Hematopoietic multipotent progenitor cell treated with erythropoietin and hydrocortisone succinate and interleukin-3 and kit ligand, for 15 days (in vitro differentiated cells): ENCODE measurements around the gene GSG1L2.
"Not testable (repeated sequence)": the region's sequence is repeated elsewhere in the genome, so short reads cannot be mapped to it uniquely, and the experiment has no call there.

Source experiments
- DNase-seq: peaks from one replicate; pipeline ENCODE4 v3.0.0-alpha.2; 2015; ENCODE audit warnings: low spot score

Gene GSG1L2

DNA sequence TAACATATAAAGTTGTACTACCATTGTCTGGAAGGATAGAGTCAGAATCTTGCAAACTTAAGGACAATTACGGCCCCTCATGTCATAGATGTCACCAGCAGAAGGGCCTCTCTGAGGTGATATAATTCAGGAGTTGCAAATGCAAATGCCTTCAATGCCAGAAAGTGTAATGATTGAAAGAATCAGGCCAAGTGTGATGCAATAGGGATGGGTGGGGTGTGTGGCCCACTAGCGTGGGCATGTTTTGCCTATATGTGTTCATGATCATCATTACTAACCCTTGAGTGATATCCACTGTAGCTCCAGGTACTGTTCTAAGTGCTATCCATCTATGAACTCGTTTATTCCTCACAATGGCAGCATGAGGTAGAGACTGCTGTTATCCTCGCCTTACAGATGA lies 31.6 kb downstream of the GSG1L2 start:
- DNase-seq: no peak

DNA sequence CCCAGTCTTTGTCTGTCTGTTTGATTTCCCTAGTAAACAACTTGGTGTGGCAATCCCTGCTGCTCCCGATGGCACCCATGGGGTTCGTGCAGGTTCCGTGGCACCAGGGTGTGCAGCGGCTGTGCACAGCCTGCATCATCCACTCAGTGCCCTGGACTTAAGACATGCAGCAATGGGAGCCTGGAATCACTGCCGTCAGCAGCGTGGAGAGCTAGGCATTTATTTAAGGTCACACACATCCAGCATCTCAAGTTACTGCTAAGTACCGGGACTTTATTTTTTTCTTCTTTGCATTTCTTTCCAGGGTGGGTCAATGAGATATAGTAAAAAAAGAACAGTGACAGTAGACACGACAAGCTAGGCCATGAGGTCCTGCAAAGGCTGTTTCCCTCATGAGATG lies 33.3 kb downstream of the GSG1L2 start:
- DNase-seq: no peak

DNA sequence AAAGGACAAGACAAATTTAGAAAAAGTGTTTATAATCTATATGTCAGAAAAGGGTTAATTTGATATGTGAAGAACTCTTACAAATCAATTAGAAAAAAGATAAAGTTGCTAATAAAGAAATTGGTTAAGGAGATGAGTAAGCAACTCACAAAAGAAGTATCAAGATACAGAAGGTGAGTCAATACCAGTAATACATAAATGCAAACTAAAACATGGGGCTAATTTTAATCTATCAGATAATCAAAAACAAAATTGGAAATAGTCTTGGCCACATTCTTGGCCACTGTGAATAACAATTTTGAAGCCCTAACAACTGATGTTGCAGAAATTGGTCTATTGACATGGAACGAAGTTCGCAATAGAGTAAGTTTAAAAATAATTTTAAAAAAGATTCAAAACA lies 37.3 kb downstream of the GSG1L2 start:
- DNase-seq: no peak

DNA sequence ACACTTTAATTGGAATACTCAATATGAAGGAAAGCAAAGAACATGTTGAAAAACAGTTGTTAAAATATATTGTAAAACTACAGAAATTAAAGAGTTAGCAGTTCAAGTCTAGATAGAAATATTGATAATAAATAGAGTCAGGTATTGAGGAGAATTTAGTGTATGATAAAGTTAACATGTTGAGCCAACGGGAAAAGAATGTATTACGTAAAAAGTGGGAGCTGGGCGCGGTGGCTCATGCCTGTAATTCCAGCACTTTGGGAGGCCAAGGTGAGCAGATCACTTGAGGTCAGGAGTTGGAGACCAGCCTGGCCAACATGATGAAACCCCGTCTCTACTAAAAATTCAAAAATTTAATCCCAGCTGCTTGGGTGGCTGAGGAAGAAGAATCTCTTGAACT lies 38.4 kb downstream of the GSG1L2 start:
- DNase-seq: not testable (repeated sequence)

DNA sequence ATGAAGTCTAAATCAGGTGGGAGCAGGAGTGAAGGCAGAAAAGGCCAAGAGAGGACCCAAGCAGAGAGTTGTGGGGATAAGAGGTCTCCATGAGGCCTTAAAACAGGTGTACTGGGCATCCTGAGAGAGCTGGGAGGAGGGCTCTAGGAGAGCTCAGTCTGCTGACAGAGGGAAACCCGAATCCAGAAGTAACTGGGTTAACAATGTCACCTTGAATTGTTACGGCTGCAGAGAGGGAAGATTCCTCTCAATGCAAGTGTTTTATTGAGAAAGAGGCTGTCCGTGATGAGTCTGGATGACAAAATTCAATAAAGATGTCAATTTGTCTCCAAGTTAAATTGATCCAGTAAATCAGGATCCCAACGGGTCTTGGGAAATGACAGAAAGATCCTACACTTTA lies 38.8 kb downstream of the GSG1L2 start:
- DNase-seq: no peak

DNA sequence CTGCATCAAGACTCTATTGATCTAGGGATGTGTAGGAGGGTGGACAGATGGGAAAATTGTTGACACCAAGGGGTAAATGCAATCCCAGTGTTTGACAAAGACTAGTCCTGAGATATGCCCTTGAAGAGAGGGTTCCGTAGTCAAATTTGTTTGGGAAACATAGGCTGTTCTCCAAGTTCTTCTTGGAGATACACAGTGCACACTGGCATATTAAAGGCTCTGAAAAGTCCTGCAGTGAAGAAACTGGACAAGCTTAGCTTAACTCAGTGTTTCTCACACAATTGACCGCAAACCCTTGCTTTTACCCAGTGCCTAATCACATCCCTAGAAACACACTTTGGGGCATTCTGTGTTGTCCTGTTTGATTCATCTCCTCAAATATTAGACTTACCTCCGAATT lies 41.3 kb downstream of the GSG1L2 start:
- no peak for DNase-seq

DNA sequence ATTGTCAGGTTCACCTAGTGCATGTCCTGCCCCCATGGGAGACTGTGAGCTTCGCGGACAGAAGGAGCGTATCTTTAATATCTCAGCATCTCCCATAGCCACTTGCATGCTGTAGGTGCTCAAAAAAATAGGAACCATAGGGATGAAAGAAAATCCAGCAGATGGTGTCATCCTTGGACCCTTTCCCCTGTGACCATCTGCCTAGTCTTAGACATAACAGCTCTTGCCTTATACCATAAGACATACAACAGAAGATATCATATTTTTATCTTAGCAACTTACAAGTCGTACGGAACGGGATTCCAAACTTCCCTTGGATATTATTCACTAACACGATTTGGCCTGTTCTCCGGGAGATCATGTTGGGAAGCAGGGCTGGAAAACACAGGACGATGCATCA lies 45.0 kb downstream of the GSG1L2 start:
- no peak for DNase-seq

DNA sequence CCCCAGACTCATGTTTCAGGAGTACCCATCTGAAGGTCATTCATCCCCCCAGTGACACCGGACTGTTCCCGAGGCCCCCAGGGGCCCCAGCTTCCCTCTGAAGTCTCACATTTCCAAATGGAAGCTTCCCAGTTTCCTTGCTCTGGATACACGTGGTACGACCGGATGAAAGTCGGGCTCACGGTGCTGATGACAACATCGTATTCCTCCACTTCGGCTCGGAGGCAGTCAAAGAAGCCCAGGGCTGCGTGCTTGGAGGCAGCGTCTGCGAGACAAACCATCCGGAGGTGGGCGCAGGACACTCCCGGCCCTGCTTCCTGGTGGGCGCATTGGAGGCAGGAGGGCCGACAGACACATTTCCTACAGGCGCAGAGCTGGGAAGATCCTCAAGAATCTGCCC lies 49.2 kb downstream of the GSG1L2 start:
- DNase-seq: no peak

DNA sequence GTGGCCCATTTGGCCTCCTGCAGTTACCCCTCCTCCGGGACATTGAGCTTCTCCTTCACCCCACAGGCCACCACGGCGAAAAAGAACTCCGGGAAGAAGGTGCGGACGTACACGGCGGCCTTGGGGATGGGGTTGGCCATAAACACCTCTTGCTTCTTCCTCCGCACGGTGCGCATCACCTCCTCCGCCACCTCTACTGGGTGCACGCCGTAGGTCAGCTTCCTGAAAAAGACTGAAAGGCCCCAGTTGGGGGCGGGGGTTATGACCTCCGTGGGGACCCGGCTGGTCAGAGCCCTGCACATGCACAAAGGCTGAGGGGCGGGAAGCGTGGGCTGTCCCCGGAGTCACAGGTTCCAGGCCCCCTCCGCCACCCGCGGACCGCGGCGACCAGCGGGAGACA lies 50.4 kb downstream of the GSG1L2 start:
- no peak for DNase-seq

DNA sequence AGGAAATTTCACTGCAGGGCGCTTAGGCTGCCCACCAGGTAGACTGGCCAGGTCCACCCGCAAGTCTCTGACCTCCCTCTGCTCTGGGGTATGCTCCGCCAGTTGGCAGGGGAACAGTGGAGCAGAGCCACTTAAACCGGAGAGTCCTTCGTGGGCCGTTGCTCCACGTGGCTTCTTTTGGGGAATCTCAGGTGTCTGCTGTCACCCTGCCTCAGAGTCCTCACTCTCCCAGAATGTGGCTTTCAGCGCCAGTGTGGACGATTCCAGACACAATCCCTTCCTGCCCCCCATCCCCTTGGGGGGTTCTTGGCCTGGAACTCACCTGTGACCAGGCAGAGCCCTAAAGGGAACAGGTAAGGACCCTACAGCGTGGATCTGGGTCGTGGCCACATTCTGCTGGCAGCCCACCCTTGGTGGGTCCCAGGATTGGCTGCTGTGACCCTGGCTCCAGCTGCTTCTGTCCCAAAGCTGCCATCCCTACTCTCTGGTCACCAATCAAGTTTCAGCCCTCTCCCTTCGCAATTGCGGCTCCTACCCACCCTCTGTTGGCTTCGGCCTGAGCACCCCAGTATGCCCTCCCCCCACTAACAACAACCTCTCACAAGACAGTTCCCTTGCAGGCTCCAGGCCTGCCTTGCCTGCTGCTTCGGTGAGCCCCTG lies 52.7 kb downstream of the GSG1L2 start:
- DNase-seq: no peak

DNA sequence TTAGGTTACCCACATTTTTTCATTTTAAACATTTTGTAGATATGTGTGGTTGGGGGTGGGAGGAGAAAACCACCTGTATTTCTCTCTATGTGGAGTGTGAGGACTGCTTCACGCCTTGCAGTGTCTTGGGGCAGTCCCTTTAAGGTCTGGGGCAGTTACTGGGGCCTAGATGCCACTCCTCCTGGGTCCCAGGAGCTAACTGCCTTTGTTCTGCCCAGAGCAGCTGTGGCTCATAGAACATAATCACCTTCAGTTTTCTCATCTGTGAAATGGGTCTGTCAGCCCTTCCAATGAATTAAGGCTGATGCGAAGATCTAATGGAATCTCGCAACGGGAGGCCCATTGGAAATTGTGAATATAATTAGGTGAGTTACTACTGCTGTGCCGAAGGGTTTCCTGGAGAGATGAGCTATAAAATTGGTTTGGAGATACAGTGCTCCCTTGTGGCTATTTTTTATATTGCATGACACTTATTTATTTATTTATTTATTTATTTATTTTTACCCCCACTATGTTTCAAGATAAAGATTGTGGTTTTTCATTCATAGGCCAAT lies 53.4 kb downstream of the GSG1L2 start:
- peak; percentile 45 for DNase-seq

DNA sequence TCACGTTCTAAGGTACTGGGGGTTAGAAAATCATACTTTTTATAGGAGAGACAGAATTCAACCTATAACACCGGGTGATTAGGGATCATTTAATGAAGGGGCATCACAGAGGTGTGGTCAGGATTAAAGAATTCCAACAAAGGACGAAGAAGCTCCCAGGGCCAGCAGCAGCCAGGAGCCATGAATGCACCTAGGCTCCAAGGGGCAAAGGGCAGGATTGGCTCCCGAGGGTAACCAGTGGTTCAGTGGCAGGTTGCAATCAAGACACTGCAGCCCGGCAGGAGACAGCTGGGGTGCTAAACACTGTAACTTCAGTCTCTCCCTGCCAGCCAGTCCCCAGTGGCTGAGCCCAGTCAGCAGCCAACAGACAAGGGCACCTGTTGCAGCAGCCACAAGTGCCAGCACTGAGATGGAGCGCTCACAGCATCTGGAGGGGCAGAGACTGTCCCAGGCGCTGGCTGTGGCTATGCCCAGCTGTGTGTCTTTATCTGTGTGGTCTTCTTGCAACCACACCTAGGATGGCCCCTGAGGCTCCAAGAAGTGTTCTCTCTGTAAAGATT lies 54.4 kb downstream of the GSG1L2 start:
- DNase-seq: no peak

DNA sequence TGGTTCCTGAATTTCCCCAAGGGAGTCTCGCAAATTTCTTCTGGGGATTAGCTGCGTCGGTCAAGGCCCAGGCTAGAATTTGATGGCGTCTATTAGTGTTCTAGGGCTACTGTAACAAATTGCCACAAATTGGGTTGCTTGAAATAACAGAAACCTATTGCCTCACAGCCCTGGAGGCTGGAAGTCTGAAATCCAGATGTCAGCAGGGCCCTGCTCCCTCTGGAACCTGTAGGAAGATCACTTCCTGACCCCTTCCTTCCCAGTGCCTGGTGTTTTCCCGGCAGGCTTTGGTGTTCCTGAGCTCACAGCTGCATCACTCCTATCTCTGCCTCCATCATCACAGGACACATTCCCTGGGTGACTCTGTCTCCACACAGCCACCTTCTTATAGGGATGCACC lies 54.9 kb downstream of the GSG1L2 start:
- DNase-seq: no peak

DNA sequence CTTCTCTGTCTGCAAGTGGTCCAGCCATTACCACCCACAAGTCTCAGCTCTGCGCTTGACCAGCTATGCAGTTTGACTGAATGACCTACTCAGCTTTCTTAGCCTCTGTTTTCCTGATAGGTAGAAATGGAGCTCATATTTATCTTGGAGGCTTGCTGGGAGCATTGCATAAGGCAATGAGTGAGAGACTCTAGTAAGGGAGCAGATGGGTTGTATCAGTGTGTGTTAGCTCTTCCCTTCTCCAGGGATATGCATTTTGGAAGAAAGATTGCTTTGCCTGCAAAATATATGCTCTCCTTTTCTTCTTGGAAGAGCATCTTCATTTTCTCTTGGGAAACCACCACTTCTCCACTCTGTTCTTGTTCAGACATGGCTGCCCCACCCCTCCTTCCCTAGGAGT lies 56.6 kb downstream of the GSG1L2 start:
- DNase-seq: no peak

DNA sequence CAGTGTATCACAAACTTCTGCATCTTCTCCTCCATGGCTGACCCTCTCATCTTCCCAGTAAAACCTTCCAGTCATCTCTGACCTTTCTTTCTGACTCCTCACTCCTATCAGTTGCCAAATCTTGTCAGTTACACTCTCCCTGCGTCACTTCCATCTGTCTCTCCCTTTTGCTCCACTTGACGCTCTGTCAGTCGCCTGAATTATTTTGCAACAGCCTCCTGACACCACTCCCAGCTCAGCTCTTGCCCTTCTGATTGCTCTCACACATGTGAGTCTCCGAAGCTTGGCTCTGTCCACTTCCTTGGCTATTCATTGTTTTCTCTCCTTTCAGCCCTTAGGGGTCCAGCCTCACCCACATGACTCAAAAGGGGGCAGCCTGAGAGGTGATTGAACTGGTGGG lies 58.2 kb downstream of the GSG1L2 start:
- no peak for DNase-seq

DNA sequence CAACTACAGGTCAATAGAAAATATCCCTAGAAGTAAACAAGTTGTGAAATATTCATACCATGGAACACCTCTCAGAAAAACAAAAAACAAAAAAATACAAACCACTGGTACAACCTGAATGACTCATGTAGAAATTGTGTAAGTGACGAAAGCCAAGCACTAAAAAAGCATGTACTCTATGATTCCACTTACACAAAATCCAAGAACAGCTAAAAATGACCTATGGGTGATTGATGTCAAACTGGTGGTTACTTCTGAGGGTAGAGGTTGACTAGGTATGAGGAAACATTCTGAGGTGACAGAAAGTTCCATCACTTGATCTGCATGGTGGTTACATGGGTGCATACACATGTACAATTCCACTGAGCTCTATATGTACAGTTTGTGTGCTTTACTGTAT lies 61.6 kb downstream of the GSG1L2 start:
- no peak for DNase-seq

DNA sequence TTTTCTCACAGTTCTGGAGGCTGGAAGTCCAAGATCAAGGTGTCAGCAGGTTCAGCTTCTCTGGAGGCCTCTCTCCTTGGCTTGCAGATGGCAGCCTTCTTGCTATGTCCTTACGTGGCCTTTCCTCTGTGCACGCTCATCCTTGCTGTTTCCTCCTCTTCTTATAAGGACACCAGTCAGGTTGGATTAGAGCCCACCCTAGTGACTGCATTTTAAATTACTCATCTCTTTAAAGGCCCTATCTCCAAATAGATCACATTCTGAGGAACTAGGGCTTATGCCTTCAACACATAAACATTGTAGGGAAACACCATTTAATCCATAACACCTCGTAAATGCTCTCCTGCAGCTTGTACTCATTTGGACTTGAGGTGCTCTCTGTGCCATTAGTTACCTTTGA lies 66.8 kb downstream of the GSG1L2 start:
- DNase-seq: no peak
